Measurements from ENCODE around the gene CTXND1.
"Not testable (repeated sequence)": the region's sequence is repeated elsewhere in the genome, so short reads cannot be mapped to it uniquely, and the experiment has no call there.

The CTXND1 gene

GRCh38 chr15:80252121-80252518 is at the start of gene CTXND1:
TSS of gene CTXND1 (minus strand) at chr15:80252213. CDS start at chr15:80201949, 50,264 bp downstream.
- DNase-seq (ENCODE audit: low spot score): no peak

- DNase-seq (ENCODE audit: low spot score): no peak
Observed at GRCh38 chr15:80301472-80301871, 49.5 kb upstream of the CTXND1 start.

GRCh38 chr15:80295777-80296176 is 43.8 kb upstream of the CTXND1 start:
- not testable (repeated sequence) for DNase-seq (ENCODE audit: low spot score)

GRCh38 chr15:80292079-80292478 is 40.1 kb upstream of the CTXND1 start:
- no peak for DNase-seq (ENCODE audit: low spot score)

GRCh38 chr15:80290891-80291290 is 38.9 kb upstream of the CTXND1 start:
- DNase-seq (ENCODE audit: low spot score): not testable (repeated sequence)

- DNase-seq (ENCODE audit: low spot score): no peak
Observed at GRCh38 chr15:80289528-80290495, 37.8 kb upstream of the CTXND1 start.

- DNase-seq (ENCODE audit: low spot score): no peak
Observed at GRCh38 chr15:80288131-80288530, 36.1 kb upstream of the CTXND1 start.

- DNase-seq (ENCODE audit: low spot score): no peak
Observed at GRCh38 chr15:80286055-80286454, 34.0 kb upstream of the CTXND1 start.

- no peak for DNase-seq (ENCODE audit: low spot score)
Observed at GRCh38 chr15:80285379-80285778, 33.4 kb upstream of the CTXND1 start.

- DNase-seq (ENCODE audit: low spot score): no peak
Observed at GRCh38 chr15:80283531-80283930, 31.5 kb upstream of the CTXND1 start.

- no peak for DNase-seq (ENCODE audit: low spot score)
Observed at GRCh38 chr15:80277147-80277546, 25.1 kb upstream of the CTXND1 start.

GRCh38 chr15:80275961-80276360 is 23.9 kb upstream of the CTXND1 start:
- no peak for DNase-seq (ENCODE audit: low spot score)

- no peak for DNase-seq (ENCODE audit: low spot score)
Observed at GRCh38 chr15:80274996-80275395, 23.0 kb upstream of the CTXND1 start.

GRCh38 chr15:80274554-80274953 is 22.5 kb upstream of the CTXND1 start:
- DNase-seq (ENCODE audit: low spot score): no peak

GRCh38 chr15:80272987-80273386 is 21.0 kb upstream of the CTXND1 start:
- DNase-seq (ENCODE audit: low spot score): no peak

GRCh38 chr15:80270472-80270871 is 18.5 kb upstream of the CTXND1 start:
- no peak for DNase-seq (ENCODE audit: low spot score)

GRCh38 chr15:80268101-80268500 is 16.1 kb upstream of the CTXND1 start:
- DNase-seq (ENCODE audit: low spot score): no peak

GRCh38 chr15:80267658-80268057 is 15.6 kb upstream of the CTXND1 start:
- DNase-seq (ENCODE audit: low spot score): no peak

GRCh38 chr15:80266745-80267144 is 14.7 kb upstream of the CTXND1 start:
- DNase-seq (ENCODE audit: low spot score): no peak

- no peak for DNase-seq (ENCODE audit: low spot score)
Observed at GRCh38 chr15:80266113-80266512, 14.1 kb upstream of the CTXND1 start.

- no peak for DNase-seq (ENCODE audit: low spot score)
Observed at GRCh38 chr15:80265021-80265420, 13.0 kb upstream of the CTXND1 start.

GRCh38 chr15:80264031-80264430 is 12.0 kb upstream of the CTXND1 start:
- DNase-seq (ENCODE audit: low spot score): no peak

- DNase-seq (ENCODE audit: low spot score): no peak
Observed at GRCh38 chr15:80260551-80260950, 8.5 kb upstream of the CTXND1 start.
